NCI-H748 (cell line): ENCODE results near the gene GPR68.
"Not testable (repeated sequence)": the region's sequence is repeated elsewhere in the genome, so short reads cannot be mapped to it uniquely, and the experiment has no call there.

Experiments
- DNase-seq: peaks from one replicate; lab custom pipeline; 2025; ENCODE audit not compliant: unreplicated experiment; lab: John Stamatoyannopoulos, UW

GPR68 gene

GRCh38 chr14:91230397-91231035, 14.0 kb downstream of the GPR68 start:
- DNase-seq, result no peak

GRCh38 chr14:91229743-91230200, 14.7 kb downstream of the GPR68 start:
- DNase-seq, result no peak

- DNase-seq, result no peak
These were observed 15.5 kb downstream of the GPR68 start for GRCh38 chr14:91229005-91229382.

- no peak for DNase-seq
These were observed 16.1 kb downstream of the GPR68 start for GRCh38 chr14:91228112-91229004.

- DNase-seq, result no peak
These were observed 17.3 kb downstream of the GPR68 start for GRCh38 chr14:91227183-91227628.

GRCh38 chr14:91226360-91226759, 18.1 kb downstream of the GPR68 start:
- not testable (repeated sequence) for DNase-seq

GRCh38 chr14:91225025-91225424, 19.5 kb downstream of the GPR68 start:
- no peak for DNase-seq

GRCh38 chr14:91223028-91223783, 21.3 kb downstream of the GPR68 start:
- DNase-seq, result no peak

- DNase-seq, result no peak
These were observed 23.2 kb downstream of the GPR68 start for GRCh38 chr14:91221270-91221669.

GRCh38 chr14:91220581-91221000, 23.9 kb downstream of the GPR68 start:
- DNase-seq, result no peak

- DNase-seq, result no peak
These were observed 24.8 kb downstream of the GPR68 start for GRCh38 chr14:91219517-91220389.

GRCh38 chr14:91218014-91218413, 26.5 kb downstream of the GPR68 start:
- no peak for DNase-seq

- no peak for DNase-seq
These were observed 27.7 kb downstream of the GPR68 start for GRCh38 chr14:91216731-91217226.

GRCh38 chr14:91215381-91215780, 29.1 kb downstream of the GPR68 start:
- no peak for DNase-seq

- no peak for DNase-seq
These were observed 30.2 kb downstream of the GPR68 start for GRCh38 chr14:91214306-91214705.

- no peak for DNase-seq
These were observed 33.5 kb downstream of the GPR68 start for GRCh38 chr14:91211017-91211416.

- no peak for DNase-seq
These were observed 37.5 kb downstream of the GPR68 start for GRCh38 chr14:91207008-91207407.

GRCh38 chr14:91205459-91205858, 39.0 kb downstream of the GPR68 start:
- DNase-seq, result no peak

- DNase-seq, result no peak
These were observed 39.8 kb downstream of the GPR68 start for GRCh38 chr14:91204657-91205056.

GRCh38 chr14:91202234-91202974, 42.1 kb downstream of the GPR68 start:
- DNase-seq, result no peak
